ENCODE data around the gene HUS1B. TPM values are rescaled to one million over a fixed set of nuclear protein-coding genes. Genes with fewer than 3 reads are reported as not detected.

The HUS1B gene
- total RNA-seq, 2 donors from 2014 or later, result 1.9 to 4.5 TPM

Other genes starting within 250 kb of the HUS1B start
- 10 to 100 TPM; 30.7 to 30.9 TPM for gene EXOC2, start 36.0 kb upstream of the HUS1B start, total RNA-seq

Data from T-helper 17 cell (primary cell).